ENCODE measurements around the gene IFI27L2.

GRCh38 chr14:94126419-94126677, 3.1 kb downstream of the IFI27L2 start:
- TF ChIP-seq RNF2 (IDR thresholded peaks at IDR 0.05; ENCODE audit: borderline replicate concordance, low read depth, low read length, missing control alignments, poor library complexity, severe bottlenecking) (no peak), EZH2 (IDR thresholded peaks at IDR 0.05; ENCODE audit: low read depth, low read length, severe bottlenecking) (no peak)
